B cell (primary cell): ENCODE data around the gene AOC3. TPM values are rescaled to one million over a fixed set of nuclear protein-coding genes. Genes with fewer than 3 reads are reported as not detected.

Experiments
- ATAC-seq: fragments of 200-7000 bp; cut with Tn5 transposase; one replicate; pipeline ENCODE4 v1.10.0; 2021; ENCODE audit warnings: low read depth, mild to moderate bottlenecking, moderate number of reproducible peaks, moderate library complexity
- CTCF ChIA-PET: fragments of 350-600 bp; sonication (Branson Sonifier 250); formaldehyde crosslinking; loops from one replicate; lab custom pipeline; 2021; ENCODE audit warnings: antibody characterized with exemption, inconsistent platforms; lab: Charles Lee
- POLR2A ChIA-PET: fragments of 350-600 bp; sonication (Branson Sonifier 250); formaldehyde crosslinking; loops from one replicate; lab custom pipeline; 2021; ENCODE audit warnings: antibody characterized with exemption; lab: Charles Lee
- DNase-seq: peaks from one replicate; pipeline ENCODE4 v3.0.0; 2013
- H2AFZ ChIP-seq: 2 replicates; pipeline ENCODE4 v1.6.1; 2012; ENCODE audit warnings: mild to moderate bottlenecking, low read depth, low read length; ENCODE audit not compliant: insufficient read depth, poor library complexity, severe bottlenecking
- H3K27ac ChIP-seq, 2 donors: 1 replicate in 1 of 2; 2 replicates in 1 of 2; pipeline ENCODE4 v1.5.1; 2012 to 2013; ENCODE audit warnings: low read length in 2 of 2, mild to moderate bottlenecking in 2 of 2, moderate library complexity in 1 of 2
- H3K27me3 ChIP-seq, 4 experiments: fragments of 200-600 bp in 1 of 4; sonication (generic) in 1 of 4; replicated peaks in 1 of 4; 1 replicate in 2 of 4; 2 replicates in 2 of 4; pipeline versions ENCODE4 v1.6.1 to v1.7.0; 2013 to 2016; ENCODE audit warnings: low read length in 3 of 4, mild to moderate bottlenecking in 2 of 4, mixed read lengths in 1 of 4, moderate library complexity in 1 of 4; ENCODE audit not compliant: insufficient read depth in 4 of 4, control insufficient read depth in 3 of 4; ENCODE audit errors: control extremely low read depth in 1 of 4
- H3K36me3 ChIP-seq, 2 experiments: replicated peaks in 1 of 2; 1 replicate in 1 of 2; 2 replicates in 1 of 2; pipeline versions ENCODE4 v1.6.1 to v1.7.1; 2013; ENCODE audit warnings: low read length in 1 of 2; ENCODE audit not compliant: insufficient read depth in 2 of 2, control insufficient read depth in 1 of 2; ENCODE audit errors: control extremely low read depth in 1 of 2, extremely low read depth in 1 of 2
- H3K4me1 ChIP-seq, 2 donors: fragments of 200-600 bp in 1 of 2; sonication (generic) in 1 of 2; 1 replicate in 1 of 2; 2 replicates in 1 of 2; pipeline versions ENCODE4 v1.5.1 to v1.6.1; 2013 to 2017; ENCODE audit warnings: low read length in 2 of 2; ENCODE audit not compliant: control insufficient read depth in 2 of 2, insufficient read depth in 2 of 2
- H3K4me2 ChIP-seq: replicated peaks from 2 replicates; pipeline ENCODE3; 2012; ENCODE audit warnings: mild to moderate bottlenecking, low read depth, low read length; ENCODE audit not compliant: poor library complexity, severe bottlenecking
- H3K4me3 ChIP-seq, 5 experiments: fragments of 200-600 bp in 1 of 5; sonication (generic) in 1 of 5; 1 replicate in 3 of 5; 2 replicates in 2 of 5; pipeline versions ENCODE4 v1.5.1 to v1.7.0; 2011 to 2016; ENCODE audit warnings: low read length in 4 of 5, mild to moderate bottlenecking in 4 of 5, low read depth in 2 of 5, control low read depth in 1 of 5, moderate library complexity in 1 of 5; ENCODE audit not compliant: insufficient read depth in 1 of 5; ENCODE audit errors: control extremely low read depth in 1 of 5, extremely low read depth in 1 of 5
- H3K79me2 ChIP-seq: fragments of 200-600 bp; sonication (generic); one replicate; pipeline ENCODE4 v1.6.0; 2016; ENCODE audit warnings: low read length; ENCODE audit not compliant: control insufficient read depth, insufficient read depth
- H3K9ac ChIP-seq: fragments of 200-600 bp; sonication (generic); 2 replicates; pipeline ENCODE4 v1.6.1; 2017; ENCODE audit warnings: mild to moderate bottlenecking, low read length, moderate library complexity
- H3K9me3 ChIP-seq, 3 donors: one replicate each; pipeline versions ENCODE4 v1.6.1 to v1.7.1; 2013; ENCODE audit warnings: low read length in 2 of 3; ENCODE audit not compliant: control insufficient read depth in 2 of 3, insufficient read depth in 1 of 3; ENCODE audit errors: control extremely low read depth in 1 of 3
- H4K20me1 ChIP-seq: 2 replicates; pipeline ENCODE4 v1.6.0; 2012; ENCODE audit warnings: mild to moderate bottlenecking, low read length; ENCODE audit not compliant: insufficient read depth, control insufficient read depth, poor library complexity, severe bottlenecking
- H3K27ac Mint-ChIP-seq: one replicate; pipeline ENCODE4 v1.8.0; 2021; ENCODE audit warnings: mixed read lengths
- H3K27me3 Mint-ChIP-seq: one replicate; pipeline ENCODE4 v1.8.0; 2021; ENCODE audit warnings: mixed read lengths
- H3K4me1 Mint-ChIP-seq: one replicate; pipeline ENCODE4 v1.8.0; 2021; ENCODE audit warnings: mixed read lengths
- H3K4me3 Mint-ChIP-seq: one replicate; pipeline ENCODE4 v1.8.0; 2021; ENCODE audit warnings: mixed read lengths
- H3K9me3 Mint-ChIP-seq: one replicate; pipeline ENCODE4 v1.8.0; 2022; ENCODE audit warnings: mixed read lengths; ENCODE audit not compliant: insufficient read depth
- CTCF ChIP-seq: fragments of 200-600 bp; IDR thresholded peaks from one replicate; pipeline ENCODE4 v1.8.0; 2022; ENCODE audit warnings: antibody characterized with exemption, mild to moderate bottlenecking
- EZH2 ChIP-seq: IDR thresholded peaks from 2 replicates; pipeline ENCODE4 v1.6.1; 2012; ENCODE audit warnings: borderline replicate concordance, low read depth, mild to moderate bottlenecking, moderate library complexity, low read length; ENCODE audit not compliant: insufficient read depth, poor library complexity, severe bottlenecking
- WGBS: methylation state at CpG from one replicate; pipeline ENCODE4 v1.1.5; 2013; ENCODE audit warnings: missing lambda C conversion rate; ENCODE audit not compliant: insufficient coverage; 5-methylcytosine and 5-hydroxymethylcytosine counted together
- intact Hi-C: fragments of 100-400 bp; cut with micrococcal nuclease; formaldehyde crosslinking; loops from one replicate; pipeline ENCODE4 v1.10.0; 2022
- polyA plus RNA-seq: library from polyadenylated mRNA; depleted of rRNA; stranded (reverse); fragments of >200 nt; gene quantifications from 2 replicates; pipeline ENCODE4 v1.2.3, GENCODE V29; 2012
- total RNA-seq, 2 donors: library from RNA; stranded (reverse); fragments of 120-200 nt in 1 of 2; gene quantifications; 1 replicate in 1 of 2; 2 replicates in 1 of 2; pipeline versions ENCODE4 v1.2.3 to v1.2.4, GENCODE V29; 2013 to 2022

Gene AOC3
- total and polyA plus RNA-seq, 2 donors (not counting 1 experiment from before 2014, with no cell fraction given) = 1.2 to 1.5 TPM

GRCh38 chr17:42848093-42848492, 2.9 kb upstream of the AOC3 start:
- ChIA-PET POLR2A (interaction anchor here (0.6 to 0.8 kb wide), 2 partner anchors 13 to 1080 kb away, joined by 7 to 10 read pairs; no protein-coding TSS in a partner anchor), CTCF (interaction anchor here (0.8 to 1.3 kb wide), 3 partner anchors 8 to 1291 kb away, joined by 3 to 4 read pairs (median 4); partner anchors contain the start of gene RPL27)
- intact Hi-C loops = loop anchor here (10.0 kb wide), 1 partner anchor 87 kb away; no protein-coding TSS in a partner anchor
- TF ChIP-seq EZH2 (no peak), CTCF (no peak)
- Mint-ChIP-seq H3K9me3 (no peaks in the 10 kb centered on the region), H3K27me3 (no peaks in the 10 kb centered on the region), H3K4me1 (no peaks in the 10 kb centered on the region), H3K4me3 (no peak overlapping the region), H3K27ac (no peak overlapping the region)
- Histone ChIP-seq H3K27me3 (peaks cover 0 to 3% (median 0%) of the 10 kb centered on the region in 4 experiments), H3K36me3 (peaks cover 2 to 27% of the 10 kb centered on the region in 2 experiments), H3K9ac (no peak overlapping the region), H4K20me1 (no peaks in the 10 kb centered on the region), H3K4me3 (no peak overlapping the region), H3K9me3 (no peaks in the 10 kb centered on the region), H3K4me1 (no peaks in the 10 kb centered on the region), H3K4me2 (no peak overlapping the region), H2AFZ (no peak overlapping the region), H3K79me2 (no peaks in the 10 kb centered on the region), H3K27ac (no peak overlapping the region)
- WGBS = 93% methylated on average over 2 of the region's 3 CpGs
- no peak for ATAC-seq
- no peak for DNase-seq

GRCh38 chr17:42849031-42849430, 2.0 kb upstream of the AOC3 start:
- H3K27ac ChIP-seq = no peak overlapping the region
- H3K36me3 ChIP-seq = peaks cover 2 to 18% of the 10 kb centered on the region in 2 experiments
- Mint-ChIP-seq H3K4me3 (no peak overlapping the region), H3K27ac (no peak overlapping the region), H3K4me1 (no peaks in the 10 kb centered on the region), H3K9me3 (no peaks in the 10 kb centered on the region), H3K27me3 (no peaks in the 10 kb centered on the region)
- WGBS = 90% methylated on average over 5 of the region's 9 CpGs
- CTCF ChIA-PET = interaction anchor here (1.3 kb wide), 1 partner anchor 9 kb away, joined by 3 read pairs; no protein-coding TSS in a partner anchor
- DNase-seq = no peak
- no peaks in the 10 kb centered on the region for H4K20me1 ChIP-seq
- ATAC-seq = no peak
- no peaks in the 10 kb centered on the region for H3K79me2 ChIP-seq
- H3K27me3 ChIP-seq = peaks cover 0 to 3% (median 0%) of the 10 kb centered on the region in 4 experiments
- no peak overlapping the region for H2AFZ ChIP-seq
- no peak for TF ChIP-seq CTCF
- TF ChIP-seq EZH2 = no peak
- H3K4me2 ChIP-seq = no peak overlapping the region
- no peaks in the 10 kb centered on the region for H3K9me3 ChIP-seq
- no peak overlapping the region for H3K4me3 ChIP-seq
- H3K9ac ChIP-seq = no peak overlapping the region
- H3K4me1 ChIP-seq = no peaks in the 10 kb centered on the region
- intact Hi-C loops = loop anchor here (10.0 kb wide), 1 partner anchor 86 kb away; no protein-coding TSS in a partner anchor
- POLR2A ChIA-PET = no interaction called here
